ENCODE results near the gene FOXO1.

DNA sequence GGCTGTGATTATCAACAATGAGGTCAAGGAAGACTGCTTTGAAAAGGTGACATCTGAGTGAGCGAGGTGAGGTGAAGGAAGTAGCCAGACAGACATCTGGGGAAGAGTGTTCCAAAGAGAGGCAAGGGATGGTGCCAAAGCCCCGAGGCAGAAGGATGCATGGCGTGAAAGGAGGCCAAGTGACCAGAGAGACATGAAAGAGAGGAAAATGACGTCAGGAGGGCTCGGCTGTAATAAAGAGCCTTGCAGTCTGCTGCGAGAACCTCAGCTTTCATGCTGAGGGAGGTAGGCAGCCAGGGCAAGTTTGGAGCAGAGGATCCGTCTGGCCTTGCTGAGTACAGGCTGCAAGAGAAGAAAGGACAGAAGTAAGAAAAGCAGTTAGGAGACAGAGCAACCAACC lies 50.8 kb downstream of the FOXO1 start:
- TF ChIP-seq CHD2 (IDR thresholded peaks at IDR 0.05; ENCODE audit: low read depth, low read length) (no peak), MCM3 (IDR thresholded peaks at IDR 0.05) (no peak), EP300 (IDR thresholded peaks at IDR 0.05; ENCODE audit: low read length) (no peak), CEBPB (tag; IDR thresholded peaks at IDR 0.05) (no peak), ZKSCAN3 (CRISPR knock-in tag; IDR thresholded peaks at IDR 0.05) (no peak), HDAC6 (IDR thresholded peaks at IDR 0.05; ENCODE audit: low read depth, low read length) (no peak), SAFB2 (IDR thresholded peaks at IDR 0.05; ENCODE audit: borderline replicate concordance, low read depth, low read length, severe bottlenecking) (no peak), YY1 (IDR thresholded peaks at IDR 0.05; ENCODE audit: borderline replicate concordance in 1 of 3, control insufficient read depth in 1 of 3, extremely low read depth in 1 of 3, insufficient read depth in 3 of 3, insufficient read length in 1 of 3, insufficient replicate concordance in 2 of 3, low read depth in 1 of 3, low read length in 2 of 3) (no peak), SETDB1 (IDR thresholded peaks at IDR 0.05; ENCODE audit: low read length) (no peak), BRCA1 (IDR thresholded peaks at IDR 0.05) (no peak), BRCA1 (CRISPR knock-in tag; IDR thresholded peaks at IDR 0.05) (no peak), NR2C2 (CRISPR knock-in tag; IDR thresholded peaks at IDR 0.05) (no peak), NR2C2 (tag; IDR thresholded peaks at IDR 0.05) (no peak), U2AF2 (optimal IDR thresholded peaks at IDR 0.05; ENCODE audit: low read depth, low read length) (no peak), POLR2A (conservative IDR thresholded peaks at IDR 0.05) (no peak)
- TF ChIP-seq, protein P1, sequence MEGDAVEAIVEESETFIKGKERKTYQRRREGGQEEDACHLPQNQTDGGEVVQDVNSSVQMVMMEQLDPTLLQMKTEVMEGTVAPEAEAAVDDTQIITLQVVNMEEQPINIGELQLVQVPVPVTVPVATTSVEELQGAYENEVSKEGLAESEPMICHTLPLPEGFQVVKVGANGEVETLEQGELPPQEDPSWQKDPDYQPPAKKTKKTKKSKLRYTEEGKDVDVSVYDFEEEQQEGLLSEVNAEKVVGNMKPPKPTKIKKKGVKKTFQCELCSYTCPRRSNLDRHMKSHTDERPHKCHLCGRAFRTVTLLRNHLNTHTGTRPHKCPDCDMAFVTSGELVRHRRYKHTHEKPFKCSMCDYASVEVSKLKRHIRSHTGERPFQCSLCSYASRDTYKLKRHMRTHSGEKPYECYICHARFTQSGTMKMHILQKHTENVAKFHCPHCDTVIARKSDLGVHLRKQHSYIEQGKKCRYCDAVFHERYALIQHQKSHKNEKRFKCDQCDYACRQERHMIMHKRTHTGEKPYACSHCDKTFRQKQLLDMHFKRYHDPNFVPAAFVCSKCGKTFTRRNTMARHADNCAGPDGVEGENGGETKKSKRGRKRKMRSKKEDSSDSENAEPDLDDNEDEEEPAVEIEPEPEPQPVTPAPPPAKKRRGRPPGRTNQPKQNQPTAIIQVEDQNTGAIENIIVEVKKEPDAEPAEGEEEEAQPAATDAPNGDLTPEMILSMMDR (IDR thresholded peaks at IDR 0.05 in 2 of 3, conservative IDR thresholded peaks at IDR 0.05 in 1 of 3; ENCODE audit: insufficient read depth in 2 of 3, low read depth in 1 of 3, low read length in 3 of 3), result no peak
